Vagina (tissue), 2 donors: ENCODE data around the gene MYO7B. TPM values are rescaled to one million over a fixed set of nuclear protein-coding genes. Genes with fewer than 3 reads are reported as not detected.

Experiments
- DNase-seq, 2 donors: peaks; one replicate each; pipeline ENCODE4 v3.0.0-alpha.2; 2017; ENCODE audit errors: extremely low spot score in 2 of 2
- H3K27ac ChIP-seq: fragments of 200-600 bp; sonication (generic); one replicate; pipeline ENCODE4 v1.5.1; 2019
- H3K27me3 ChIP-seq: fragments of 200-600 bp; sonication (generic); one replicate; pipeline ENCODE4 v1.5.1; 2019
- H3K36me3 ChIP-seq, 2 donors: fragments of 200-600 bp; sonication (generic); one replicate each; pipeline ENCODE4 v1.5.1; 2017 to 2019
- H3K4me1 ChIP-seq: fragments of 200-600 bp; sonication (generic); one replicate; pipeline ENCODE4 v1.5.1; 2019
- H3K4me3 ChIP-seq, 2 donors: fragments of 200-600 bp; sonication (generic); 1 replicate in 1 of 2; 2 replicates in 1 of 2; pipeline ENCODE4 v1.5.1; 2016 to 2019
- H3K9me3 ChIP-seq: fragments of 200-600 bp; sonication (generic); one replicate; pipeline ENCODE4 v1.5.1; 2019
- CTCF ChIP-seq, 3 experiments: fragments of 450-650 bp in 2 of 3; fragments of 200-600 bp in 1 of 3; sonication (generic) in 1 of 3; IDR thresholded peaks; one replicate each; pipeline ENCODE4 v1.5.1; 2017 to 2019; ENCODE audit warnings: antibody characterized with exemption in 3 of 3, mild to moderate bottlenecking in 2 of 3, moderate library complexity in 2 of 3
- POLR2A ChIP-seq, 2 donors: fragments of 450-650 bp; IDR thresholded peaks; one replicate each; pipeline ENCODE4 v1.6.1; 2017; ENCODE audit warnings: antibody characterized with exemption in 2 of 2, mild to moderate bottlenecking in 2 of 2, moderate library complexity in 2 of 2
- POLR2AphosphoS5 ChIP-seq, 2 donors: sonication (generic); formaldehyde crosslinking; IDR thresholded peaks; one replicate each; pipeline ENCODE4 v1.9.0; 2017; ENCODE audit warnings: antibody characterized with exemption in 2 of 2, mild to moderate bottlenecking in 2 of 2, low read depth in 1 of 2; ENCODE audit not compliant: insufficient read depth in 1 of 2
- intact Hi-C: fragments of 100-400 bp; cut with DNase I; formaldehyde crosslinking; loops from one replicate; pipeline ENCODE4 v1.15.1; 2023
- total RNA-seq: library from RNA; depleted of rRNA; stranded (reverse); fragments of >200 nt; gene quantifications from one replicate; pipeline ENCODE4 v1.2.3, GENCODE V29; 2016

MYO7B gene
- total RNA-seq, 1 donor from 2014 or later = not detected

GRCh38 chr2:127673291-127674069, 138.0 kb downstream of the MYO7B start:
- peak overlapping the region; percentile 58 to 81 for H3K4me3 ChIP-seq
- no peaks in the 10 kb centered on the region for H3K9me3 ChIP-seq
- H3K27me3 ChIP-seq = no peaks in the 10 kb centered on the region
- H3K36me3 ChIP-seq = no peaks in the 10 kb centered on the region
- H3K27ac ChIP-seq = peak overlapping the region; percentile 81
- TF ChIP-seq POLR2AphosphoS5 (IDR thresholded peaks at IDR 0.05; ENCODE audit: insufficient read depth in 1 of 2, low read depth in 1 of 2) (no peak), POLR2A (IDR thresholded peaks at IDR 0.05) (no peak), CTCF (IDR thresholded peaks at IDR 0.05) (no peak)
- DNase-seq = no peak
- intact Hi-C loops = no loop called here
- peaks cover 25% of the 10 kb centered on the region for H3K4me1 ChIP-seq

GRCh38 chr2:127674241-127675209, 139.0 kb downstream of the MYO7B start:
- TF ChIP-seq POLR2A (IDR thresholded peaks at IDR 0.05) (no peak), POLR2AphosphoS5 (IDR thresholded peaks at IDR 0.05; ENCODE audit: insufficient read depth in 1 of 2, low read depth in 1 of 2) (no peak), CTCF (IDR thresholded peaks at IDR 0.05) (no peak)
- peaks cover 25% of the 10 kb centered on the region for H3K4me1 ChIP-seq
- peak overlapping the region; percentile 58 to 81 for H3K4me3 ChIP-seq
- no peaks in the 10 kb centered on the region for H3K9me3 ChIP-seq
- intact Hi-C loops = no loop called here
- H3K27ac ChIP-seq = peak overlapping the region; percentile 81
- DNase-seq = no peak
- no peaks in the 10 kb centered on the region for H3K36me3 ChIP-seq
- H3K27me3 ChIP-seq = no peaks in the 10 kb centered on the region

- DNase-seq = no peak
- Histone ChIP-seq H3K27ac (peak within 1 kb of the TSS; percentile 81), H3K9me3 (no peaks in the 10 kb centered on the region), H3K4me3 (peak within 1 kb of the TSS; percentile 58 to 81), H3K27me3 (no peaks in the 10 kb centered on the region), H3K36me3 (no peaks in the 10 kb centered on the region), H3K4me1 (peaks cover 25% of the 10 kb centered on the region)
- intact Hi-C loops = no loop called here
- TF ChIP-seq POLR2A (IDR thresholded peaks at IDR 0.05) (no peak), POLR2AphosphoS5 (IDR thresholded peaks at IDR 0.05; ENCODE audit: insufficient read depth in 1 of 2, low read depth in 1 of 2) (peak in 1 of 2 donors; percentile 21)
Observed at GRCh38 chr2:127675331-127676261, 140.1 kb downstream of the MYO7B start, which contains the start of gene LIMS2. LIMS2 (minus strand) TSS chr2:127675530; CDS start chr2:127675024, 506 bp downstream.

GRCh38 chr2:127676906-127677305, 141.4 kb downstream of the MYO7B start:
- Histone ChIP-seq H3K4me1 (peaks cover 37% of the 10 kb centered on the region), H3K27ac (no peak overlapping the region), H3K4me3 (no peak overlapping the region), H3K36me3 (no peaks in the 10 kb centered on the region), H3K27me3 (no peaks in the 10 kb centered on the region), H3K9me3 (no peaks in the 10 kb centered on the region)
- intact Hi-C loops = no loop called here
- DNase-seq = no peak
- TF ChIP-seq CTCF (IDR thresholded peaks at IDR 0.05) (no peak), POLR2A (IDR thresholded peaks at IDR 0.05) (no peak), POLR2AphosphoS5 (IDR thresholded peaks at IDR 0.05; ENCODE audit: insufficient read depth in 1 of 2, low read depth in 1 of 2) (no peak)
